D721Med (cell line): ENCODE measurements around the gene CYP1A2.

Experiments
- DNase-seq: peaks from one replicate; pipeline ENCODE4 v3.0.0; 2011; ENCODE audit warnings: low spot score; ENCODE audit not compliant: insufficient read length
- FAIRE-seq: peaks from 2 replicates; lab custom pipeline; 2011; peaks lifted over from hg19 to GRCh38; lab: Jason Lieb, UNC
- TF ChIP-seq, protein P1 (sequence below): IDR thresholded peaks from 2 replicates; pipeline ENCODE4 v1.5.1; 2012; ENCODE audit warnings: mild to moderate bottlenecking, control low read depth; ENCODE audit not compliant: insufficient read depth; ENCODE audit errors: missing control alignments

Gene CYP1A2

DNA sequence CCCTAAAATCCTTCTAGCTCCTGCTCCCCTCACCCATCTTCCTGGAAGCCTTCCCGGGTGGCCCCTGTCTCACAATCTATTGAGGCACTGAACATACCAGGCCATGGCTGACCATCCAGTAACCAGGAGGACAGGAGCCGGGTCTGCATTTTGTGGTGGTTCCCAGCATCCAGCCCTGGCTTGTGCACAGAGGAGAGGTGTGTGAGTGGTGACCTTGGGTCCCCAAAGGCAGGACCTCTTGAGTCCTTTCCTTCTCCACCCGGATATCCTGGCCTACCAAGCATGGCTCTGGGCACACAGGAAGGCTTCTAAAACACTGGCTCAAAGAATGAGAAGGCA is 41.1 kb downstream of the CYP1A2 start:
- TF ChIP-seq, protein P1, sequence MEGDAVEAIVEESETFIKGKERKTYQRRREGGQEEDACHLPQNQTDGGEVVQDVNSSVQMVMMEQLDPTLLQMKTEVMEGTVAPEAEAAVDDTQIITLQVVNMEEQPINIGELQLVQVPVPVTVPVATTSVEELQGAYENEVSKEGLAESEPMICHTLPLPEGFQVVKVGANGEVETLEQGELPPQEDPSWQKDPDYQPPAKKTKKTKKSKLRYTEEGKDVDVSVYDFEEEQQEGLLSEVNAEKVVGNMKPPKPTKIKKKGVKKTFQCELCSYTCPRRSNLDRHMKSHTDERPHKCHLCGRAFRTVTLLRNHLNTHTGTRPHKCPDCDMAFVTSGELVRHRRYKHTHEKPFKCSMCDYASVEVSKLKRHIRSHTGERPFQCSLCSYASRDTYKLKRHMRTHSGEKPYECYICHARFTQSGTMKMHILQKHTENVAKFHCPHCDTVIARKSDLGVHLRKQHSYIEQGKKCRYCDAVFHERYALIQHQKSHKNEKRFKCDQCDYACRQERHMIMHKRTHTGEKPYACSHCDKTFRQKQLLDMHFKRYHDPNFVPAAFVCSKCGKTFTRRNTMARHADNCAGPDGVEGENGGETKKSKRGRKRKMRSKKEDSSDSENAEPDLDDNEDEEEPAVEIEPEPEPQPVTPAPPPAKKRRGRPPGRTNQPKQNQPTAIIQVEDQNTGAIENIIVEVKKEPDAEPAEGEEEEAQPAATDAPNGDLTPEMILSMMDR = no peak
- DNase-seq (no peak), FAIRE-seq (no peak)

DNA sequence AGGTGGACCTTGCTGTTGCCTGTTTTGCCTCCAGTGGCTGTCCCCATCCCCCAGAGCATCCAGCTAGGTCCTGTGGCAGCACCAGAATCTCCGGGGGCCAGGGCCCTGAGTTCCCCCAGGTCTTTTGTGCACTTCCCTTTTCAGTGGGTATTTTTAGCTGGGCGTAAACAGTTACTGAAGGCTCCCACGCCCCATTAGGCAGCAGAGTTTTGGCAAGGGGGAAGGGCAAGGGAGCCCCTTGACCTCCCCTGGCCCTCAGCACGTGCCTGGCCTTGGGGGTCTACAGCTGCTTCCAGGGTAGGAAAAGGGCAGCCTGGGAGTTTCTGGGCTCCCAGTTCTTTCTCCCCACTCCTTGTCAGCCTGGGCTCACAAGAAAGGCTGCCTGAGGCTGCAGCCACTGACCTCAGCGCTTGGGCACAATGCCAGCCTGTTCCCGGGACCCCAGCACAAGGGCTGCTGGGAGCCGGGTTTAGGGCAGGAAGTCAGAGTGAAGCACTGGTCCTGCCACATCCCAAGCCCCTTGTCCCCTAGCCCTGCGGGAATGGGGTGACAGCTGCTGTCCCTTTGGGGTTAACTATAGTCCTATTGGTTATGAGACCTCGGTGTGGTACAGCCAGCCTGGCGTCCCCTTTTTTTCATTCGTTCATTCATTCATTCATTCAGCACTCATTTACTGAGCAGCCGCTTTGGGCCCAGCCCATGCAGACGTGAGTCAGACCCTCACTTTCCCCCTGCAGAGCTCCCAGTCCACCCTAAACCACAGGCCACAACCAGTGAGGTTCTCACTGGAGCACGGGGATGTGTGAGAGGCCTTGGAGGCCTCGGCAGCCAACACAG is 41.7 kb downstream of the CYP1A2 start:
- FAIRE-seq = no peak
- TF ChIP-seq, protein P1 = no peak
- DNase-seq = no peak

DNA sequence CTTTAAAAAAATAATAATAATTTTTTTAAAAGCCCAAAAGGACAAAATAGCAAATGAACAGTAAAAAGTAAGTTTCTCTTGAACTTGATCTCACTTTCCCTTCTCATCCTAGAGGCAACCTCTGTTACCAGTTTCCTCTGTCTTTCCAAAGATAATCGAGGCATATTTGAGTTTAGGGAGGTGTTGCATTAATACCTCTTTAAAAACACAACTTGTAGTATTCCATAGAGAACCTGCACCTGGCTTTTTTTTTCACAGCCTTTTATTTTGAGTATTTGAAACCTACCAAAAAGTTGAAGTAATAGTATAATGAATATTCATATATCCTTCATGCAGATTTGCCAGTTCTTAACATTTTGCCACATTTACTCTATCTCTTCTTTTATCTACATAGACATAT is 42.4 kb downstream of the CYP1A2 start:
- DNase-seq (no peak), FAIRE-seq (no peak)
- TF ChIP-seq, protein P1 = no peak

DNA sequence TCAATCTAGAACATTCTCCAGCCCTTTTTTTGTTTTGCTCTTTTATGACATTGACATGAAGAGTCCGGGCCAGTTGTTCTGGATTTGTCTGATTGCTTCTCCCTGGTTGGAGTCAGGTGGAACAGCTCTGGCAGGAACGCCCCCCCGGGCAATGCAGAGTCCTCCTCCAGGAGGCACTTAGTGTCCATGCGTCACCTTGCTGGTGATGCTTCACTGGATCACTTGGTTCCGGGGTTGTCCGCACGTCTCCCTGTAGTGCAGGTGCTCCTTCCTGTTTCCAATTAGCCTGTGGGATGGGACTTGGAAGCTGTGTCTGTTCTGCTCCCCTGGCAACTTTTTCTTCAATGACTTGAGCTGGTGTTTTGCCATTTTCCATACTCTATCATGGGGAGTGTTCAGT is 43.0 kb downstream of the CYP1A2 start:
- TF ChIP-seq, protein P1 = no peak
- FAIRE-seq (no peak), DNase-seq (no peak)

DNA sequence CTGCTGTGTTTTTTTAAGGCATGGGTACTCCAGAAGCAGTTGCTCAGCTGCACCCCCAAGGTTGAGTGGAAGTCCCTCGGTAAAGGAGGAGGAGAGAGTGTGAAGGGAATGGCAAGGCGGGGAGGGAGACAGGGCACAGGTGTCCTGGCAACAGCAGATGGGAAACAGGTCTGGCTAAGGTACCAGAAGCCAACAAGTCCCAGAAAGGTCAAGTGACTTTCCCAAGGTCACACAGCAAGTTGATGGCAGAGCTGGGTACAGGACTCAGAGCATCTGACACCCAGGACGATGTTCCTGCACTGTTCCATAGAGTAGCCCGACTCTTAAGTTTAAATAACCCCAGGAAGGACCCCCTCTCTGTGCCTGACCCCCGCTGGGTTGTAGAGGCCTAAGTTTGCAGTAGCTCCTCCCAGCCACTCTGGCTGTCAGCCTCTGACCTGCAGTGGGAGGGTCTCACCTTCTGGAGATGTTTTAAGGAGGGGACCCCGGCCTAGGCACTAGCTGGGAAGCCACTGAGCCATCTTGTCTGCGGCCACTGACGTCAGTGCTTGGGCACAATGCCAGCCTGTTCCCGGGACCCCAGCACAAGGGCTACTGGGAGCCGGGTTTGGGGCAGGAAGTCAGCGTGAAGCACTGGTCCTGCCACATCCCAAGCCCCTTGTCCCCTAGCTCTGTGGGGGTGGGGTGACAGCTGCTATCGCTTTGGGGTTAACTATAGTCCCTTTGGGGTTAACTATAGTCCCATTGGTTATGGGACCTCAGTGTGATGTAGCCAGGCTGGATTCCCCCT is 43.8 kb downstream of the CYP1A2 start:
- FAIRE-seq (no peak), DNase-seq (no peak)
- TF ChIP-seq, protein P1 = no peak

DNA sequence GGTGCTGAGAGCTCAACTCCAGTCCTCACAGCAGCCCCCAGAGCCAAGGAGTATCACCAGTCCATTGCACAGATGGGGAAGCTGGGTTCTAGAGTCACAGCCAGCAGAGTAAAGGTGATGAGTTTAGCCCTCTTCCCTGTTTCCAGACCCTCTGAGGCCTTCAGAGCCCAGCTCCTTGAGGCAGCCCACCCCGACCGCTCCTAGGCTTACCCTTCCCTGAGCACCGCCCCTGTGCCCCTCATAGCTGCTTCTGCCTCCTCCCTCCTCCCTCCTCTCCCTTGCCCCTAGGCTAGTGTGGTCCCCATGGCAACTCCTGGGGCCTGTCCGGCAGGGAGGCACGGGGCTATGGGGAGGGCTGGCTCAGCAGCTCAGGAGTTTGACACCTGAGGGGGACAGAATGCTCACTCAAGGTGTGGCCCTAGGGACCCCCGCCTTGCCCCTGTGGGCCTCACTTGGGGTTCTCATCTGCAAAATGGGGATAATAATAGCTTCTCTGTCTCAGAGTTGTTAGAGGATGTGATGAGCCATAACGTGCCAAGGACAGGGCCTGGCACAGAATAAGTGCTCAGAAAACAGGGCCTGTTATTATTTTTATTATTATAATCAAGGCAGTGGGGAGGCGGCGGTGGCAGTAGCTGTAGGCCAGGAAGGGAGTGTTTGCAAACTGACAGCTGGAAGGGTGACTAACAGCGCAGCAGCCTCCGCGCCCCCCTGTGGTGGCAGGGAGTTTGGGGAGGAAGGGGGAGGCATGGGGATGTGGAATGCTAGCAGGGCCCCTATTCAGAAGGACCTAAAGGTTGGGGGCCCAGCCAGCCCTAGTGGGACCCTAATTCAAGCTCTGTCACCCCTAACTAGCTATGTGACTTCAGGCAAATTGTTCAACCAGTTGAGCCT is 44.7 kb downstream of the CYP1A2 start:
- TF ChIP-seq, protein P1 = no peak
- FAIRE-seq (no peak), DNase-seq (no peak)
